Stomach (tissue), 4 donors: ENCODE results near the gene CHD5.

Experiments used
- CTCF ChIP-seq, 7 experiments: fragments of 450-650 bp in 4 of 7; fragments of 200-600 bp in 3 of 7; sonication (generic) in 3 of 7; IDR thresholded peaks; one replicate each; pipeline ENCODE4 v1.5.1; 2016 to 2019; ENCODE audit warnings: antibody characterized with exemption in 7 of 7, control low read depth in 2 of 7, mild to moderate bottlenecking in 1 of 7
- EP300 ChIP-seq: sonication (generic); formaldehyde crosslinking; IDR thresholded peaks from one replicate; pipeline ENCODE4 v1.6.1; 2017; ENCODE audit warnings: antibody characterized with exemption
- POLR2AphosphoS5 ChIP-seq, 3 donors: sonication (generic); formaldehyde crosslinking; IDR thresholded peaks; one replicate each; pipeline ENCODE4 v1.6.1; 2016; ENCODE audit warnings: antibody characterized with exemption in 3 of 3

- no peak for TF ChIP-seq EP300
- no peak for TF ChIP-seq CTCF (IDR thresholded peaks at IDR 0.05)
- TF ChIP-seq POLR2AphosphoS5 (IDR thresholded peaks at IDR 0.05) = no peak
Measured at GRCh38 chr1:6185151-6185550, 5.0 kb upstream of the CHD5 start.
